ENCODE data around the gene WSCD2.

The WSCD2 gene

GRCh38 chr12:108267450-108267849 is 138.4 kb downstream of the WSCD2 start:
- DNase-seq (ENCODE audit: low read depth in 2 of 2) = no peak

GRCh38 chr12:108268397-108268796 is 139.3 kb downstream of the WSCD2 start:
- no peak for DNase-seq (ENCODE audit: low read depth in 2 of 2)

- no peak for DNase-seq (ENCODE audit: low read depth in 2 of 2)
Observed at GRCh38 chr12:108269224-108269623, 140.1 kb downstream of the WSCD2 start.

- DNase-seq (ENCODE audit: low read depth in 2 of 2) = no peak
Observed at GRCh38 chr12:108270035-108270848, 141.2 kb downstream of the WSCD2 start.

GRCh38 chr12:108270849-108271143 is 141.7 kb downstream of the WSCD2 start:
- no peak for DNase-seq (ENCODE audit: low read depth in 2 of 2)

- DNase-seq (ENCODE audit: low read depth in 2 of 2) = no peak
Observed at GRCh38 chr12:108271951-108272872, 143.1 kb downstream of the WSCD2 start.

GRCh38 chr12:108273217-108273616 is 144.1 kb downstream of the WSCD2 start:
- DNase-seq (ENCODE audit: low read depth in 2 of 2) = no peak

GRCh38 chr12:108277613-108278012 is 148.5 kb downstream of the WSCD2 start:
- DNase-seq (ENCODE audit: low read depth in 2 of 2) = no peak

- no peak for DNase-seq (ENCODE audit: low read depth in 2 of 2)
Observed at GRCh38 chr12:108282160-108282559, 153.1 kb downstream of the WSCD2 start.

GRCh38 chr12:108282676-108283075 is 153.6 kb downstream of the WSCD2 start:
- DNase-seq (ENCODE audit: low read depth in 2 of 2) = no peak

- no peak for DNase-seq (ENCODE audit: low read depth in 2 of 2)
Observed at GRCh38 chr12:108284163-108284562, 155.1 kb downstream of the WSCD2 start.

- no peak for DNase-seq (ENCODE audit: low read depth in 2 of 2)
Observed at GRCh38 chr12:108285016-108285415, 155.9 kb downstream of the WSCD2 start.

GRCh38 chr12:108287227-108287626 is 158.1 kb downstream of the WSCD2 start:
- no peak for DNase-seq (ENCODE audit: low read depth in 2 of 2)

- DNase-seq (ENCODE audit: low read depth in 2 of 2) = no peak
Observed at GRCh38 chr12:108289350-108290161, 160.5 kb downstream of the WSCD2 start.

GRCh38 chr12:108295641-108296040 is 166.6 kb downstream of the WSCD2 start:
- no peak for DNase-seq (ENCODE audit: low read depth in 2 of 2)

- DNase-seq (ENCODE audit: low read depth in 2 of 2) = no peak
Observed at GRCh38 chr12:108296945-108297344, 167.9 kb downstream of the WSCD2 start.

GRCh38 chr12:108297424-108297823 is 168.3 kb downstream of the WSCD2 start:
- DNase-seq (ENCODE audit: low read depth in 2 of 2) = no peak

GRCh38 chr12:108297895-108298760 is 169.0 kb downstream of the WSCD2 start:
- no peak for DNase-seq (ENCODE audit: low read depth in 2 of 2)

- no peak for DNase-seq (ENCODE audit: low read depth in 2 of 2)
Observed at GRCh38 chr12:108298761-108299275, 169.7 kb downstream of the WSCD2 start.

GRCh38 chr12:108299516-108299915 is 170.4 kb downstream of the WSCD2 start:
- DNase-seq (ENCODE audit: low read depth in 2 of 2) = no peak

Measured in stimulated activated CD8-positive, alpha-beta memory T cell treated with anti-CD3 and anti-CD28 coated beads, Interleukin-7, amount 100 ng/mL, for 1 hour (primary cell).